ENCODE measurements around the gene ZCCHC24. TPM values are rescaled to one million over a fixed set of nuclear protein-coding genes. Genes with fewer than 3 reads are reported as not detected.

The ZCCHC24 gene
- total and polyA plus RNA-seq, 8 donors: 9.7 to 60.3 (median 34.3) TPM

- WGBS, 5 donors: 75 to 87% (median 83%) methylated on average over 6 of the region's 6 CpGs
- no peak for DNase-seq
- Histone ChIP-seq H3K27ac (peak overlapping the region in 3 of 5 donors; percentile 17 to 95 (median 91)), H3K4me3 (peak overlapping the region in 2 of 4 donors; percentile 66 to 84), H3K27me3 (no peaks in the 10 kb centered on the region), H3K4me1 (peaks cover 37 to 74% (median 47%) of the 10 kb centered on the region in 4 donors), H3K9me3 (no peaks in the 10 kb centered on the region), H3K36me3 (peaks cover 55 to 61% (median 59%) of the 10 kb centered on the region in 4 donors)
- intact Hi-C loops (cut with DNase I; ENCODE audit: low total_unique reads): no loop called here
- no peak for TF ChIP-seq POLR2AphosphoS5 (IDR thresholded peaks at IDR 0.05)
- TF ChIP-seq EP300 (IDR thresholded peaks at IDR 0.05): no peak
- no peak for TF ChIP-seq CTCF (IDR thresholded peaks at IDR 0.05)
- TF ChIP-seq POLR2A (IDR thresholded peaks at IDR 0.05): no peak
Measured at GRCh38 chr10:79349766-79350406, 95.5 kb downstream of the ZCCHC24 start.

GRCh38 chr10:79349072-79349491, 96.3 kb downstream of the ZCCHC24 start:
- peaks cover 40 to 70% (median 51%) of the 10 kb centered on the region in 4 donors for H3K4me1 ChIP-seq
- peaks cover 48 to 53% (median 51%) of the 10 kb centered on the region in 4 donors for H3K36me3 ChIP-seq
- TF ChIP-seq POLR2A (IDR thresholded peaks at IDR 0.05) (no peak), POLR2AphosphoS5 (IDR thresholded peaks at IDR 0.05) (no peak), EP300 (IDR thresholded peaks at IDR 0.05) (no peak), CTCF (IDR thresholded peaks at IDR 0.05) (no peak)
- H3K27ac ChIP-seq: peak overlapping the region in 4 of 5 donors; percentile 91 to 96 (median 94)
- WGBS, 5 donors: 72 to 90% (median 83%) methylated on average over 3 to 6 of the region's 6 CpGs
- H3K9me3 ChIP-seq: no peaks in the 10 kb centered on the region
- no peak for DNase-seq
- H3K4me3 ChIP-seq: peak overlapping the region; percentile 66 to 93 (median 78)
- intact Hi-C loops (cut with DNase I; ENCODE audit: low total_unique reads): no loop called here
- H3K27me3 ChIP-seq: no peaks in the 10 kb centered on the region

- intact Hi-C loops (cut with DNase I; ENCODE audit: low total_unique reads): no loop called here
- Histone ChIP-seq H3K9me3 (no peaks in the 10 kb centered on the region), H3K4me3 (peak overlapping the region; percentile 66 to 93 (median 78)), H3K4me1 (peaks cover 42 to 69% (median 54%) of the 10 kb centered on the region in 4 donors), H3K27ac (peak overlapping the region; percentile 91 to 96 (median 94)), H3K36me3 (peaks cover 44 to 48% (median 46%) of the 10 kb centered on the region in 4 donors), H3K27me3 (no peaks in the 10 kb centered on the region)
- TF ChIP-seq POLR2A (IDR thresholded peaks at IDR 0.05): no peak
- no peak for TF ChIP-seq EP300 (IDR thresholded peaks at IDR 0.05)
- TF ChIP-seq CTCF (IDR thresholded peaks at IDR 0.05): no peak
- TF ChIP-seq POLR2AphosphoS5 (IDR thresholded peaks at IDR 0.05): no peak
- no peak for DNase-seq
- WGBS, 5 donors: 43 to 60% (median 53%) methylated on average over 3 of the region's 3 CpGs
Measured at GRCh38 chr10:79348640-79348988, 96.8 kb downstream of the ZCCHC24 start.

GRCh38 chr10:79347894-79348639, 97.4 kb downstream of the ZCCHC24 start:
- peak; percentile 77 to 89 for DNase-seq
- Histone ChIP-seq H3K27ac (peak overlapping the region; percentile 91 to 96 (median 94)), H3K9me3 (no peaks in the 10 kb centered on the region), H3K36me3 (peaks cover 38 to 43% (median 41%) of the 10 kb centered on the region in 4 donors), H3K27me3 (no peaks in the 10 kb centered on the region), H3K4me3 (peak overlapping the region; percentile 66 to 93 (median 78)), H3K4me1 (peaks cover 48 to 72% (median 58%) of the 10 kb centered on the region in 4 donors)
- WGBS, 5 donors: 4 to 7% (median 5%) methylated on average over 23 to 34 of the region's 34 CpGs
- TF ChIP-seq EP300 (IDR thresholded peaks at IDR 0.05) (no peak), CTCF (IDR thresholded peaks at IDR 0.05) (no peak), POLR2AphosphoS5 (IDR thresholded peaks at IDR 0.05) (peak in 1 of 3 donors; percentile 69), POLR2A (IDR thresholded peaks at IDR 0.05) (no peak)
- intact Hi-C loops (cut with DNase I; ENCODE audit: low total_unique reads): no loop called here

Measured in stomach (tissue), 9 donors.